Measurements from ENCODE around the gene DUSP2.
"Not testable (repeated sequence)": the region's sequence is repeated elsewhere in the genome, so short reads cannot be mapped to it uniquely, and the experiment has no call there.

Gene DUSP2

GRCh38 chr2:96146881-96147592 lies 1.8 kb upstream of the DUSP2 start:
- peak; percentile 50 for DNase-seq (ENCODE audit: low read depth)

DNA sequence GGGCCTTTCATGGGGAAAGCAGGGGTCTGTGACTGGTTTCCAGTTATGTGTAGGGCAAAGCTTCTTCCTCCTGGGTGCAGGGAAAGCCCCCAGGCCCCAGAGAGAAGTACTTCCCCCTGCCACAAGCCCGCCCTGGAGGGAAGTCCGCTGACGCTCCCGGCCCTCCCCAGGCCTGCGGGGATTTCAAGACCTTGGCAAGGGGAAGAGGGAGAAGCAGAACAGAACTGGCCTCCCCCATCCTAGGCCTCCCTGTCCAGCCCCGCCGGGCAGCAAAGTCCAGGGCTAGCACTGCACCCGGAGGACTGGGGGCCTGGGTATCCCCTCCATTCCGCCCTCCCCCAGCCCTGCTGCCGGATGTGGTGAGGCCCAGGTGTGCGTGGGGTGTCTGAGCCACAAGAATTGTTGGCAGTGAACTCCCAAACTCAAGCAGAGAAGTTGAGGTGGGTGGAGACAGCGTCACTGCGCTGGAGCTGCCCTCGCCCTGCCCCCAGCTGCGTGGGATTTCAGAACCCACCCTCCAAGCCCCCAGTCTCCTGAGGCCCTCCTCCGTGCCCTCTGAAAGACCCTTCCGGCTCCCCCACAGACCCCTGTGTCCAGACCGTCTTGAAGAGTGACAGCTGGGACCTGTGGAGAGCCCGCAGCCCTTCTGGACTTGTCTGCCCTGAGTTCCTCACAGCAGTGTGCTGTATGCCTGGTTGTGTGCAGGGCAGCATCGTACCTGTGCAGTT lies 1.1 kb upstream of the DUSP2 start:
- DNase-seq (ENCODE audit: low read depth): peak; percentile 85

GRCh38 chr2:96145848-96146152 lies 560 bp upstream of the DUSP2 start:
- no peak for DNase-seq (ENCODE audit: low read depth)

DNA sequence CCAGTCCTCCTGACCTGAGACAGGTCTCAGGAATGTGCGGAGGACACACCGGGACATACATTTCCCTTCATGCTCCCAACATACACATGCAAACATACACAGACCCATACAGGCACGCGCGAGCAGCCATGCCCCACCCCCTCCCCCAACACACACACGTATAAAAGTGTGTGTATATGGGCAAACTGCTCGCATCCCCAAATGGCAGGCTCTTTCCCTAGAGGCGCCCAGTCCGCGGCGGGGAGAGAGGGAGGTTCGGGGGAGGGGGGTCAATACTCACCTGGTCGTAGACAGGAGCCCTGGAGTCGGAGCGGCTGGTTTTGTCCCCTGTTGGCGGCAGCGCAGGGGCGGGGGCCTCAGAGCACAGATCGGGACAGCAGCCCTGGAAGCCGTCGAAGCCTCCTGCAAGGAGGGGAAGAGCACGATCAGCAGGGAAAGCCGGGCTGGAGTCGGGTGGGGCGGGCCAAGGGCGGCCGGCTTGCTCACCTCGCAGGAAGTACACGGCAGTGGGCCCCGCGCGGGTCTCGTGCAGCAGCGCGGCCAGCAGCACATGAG lies 682 bp downstream of the DUSP2 start:
- no peak for DNase-seq (ENCODE audit: low read depth)

DNA sequence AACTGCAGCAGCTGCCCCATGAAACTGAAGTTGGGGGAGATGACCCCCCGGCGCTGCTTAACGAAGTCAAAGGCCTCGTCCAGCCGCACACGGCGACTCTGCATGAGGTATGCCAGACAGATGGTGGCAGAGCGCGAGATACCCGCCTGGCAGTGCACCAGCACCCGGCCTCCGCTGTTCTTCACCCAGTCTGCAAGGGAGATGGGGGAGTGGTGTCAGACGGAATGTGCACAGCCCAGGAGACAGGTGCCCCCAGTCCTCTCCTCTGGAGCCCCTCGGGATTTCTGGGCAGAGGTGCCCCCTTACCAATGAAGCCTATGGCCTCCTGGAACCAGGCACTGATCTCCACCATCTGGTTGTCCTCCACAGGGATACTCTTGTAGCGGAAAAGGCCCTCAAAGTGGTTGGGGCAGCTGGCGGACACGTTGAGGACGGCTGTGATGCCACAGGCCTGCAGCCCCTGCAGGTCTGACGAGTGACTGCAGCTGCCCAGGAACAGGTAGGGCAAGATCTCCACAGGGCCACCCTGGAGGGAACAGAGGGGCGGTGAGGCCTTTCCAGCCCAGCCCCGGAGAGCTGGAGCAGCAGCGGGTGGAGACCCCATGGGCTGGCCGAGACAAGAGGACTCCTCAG lies 1.3 kb downstream of the DUSP2 start:
- no peak for DNase-seq (ENCODE audit: low read depth)

- no peak for DNase-seq (ENCODE audit: low read depth)
Observed at GRCh38 chr2:96143231-96143847, 1.9 kb downstream of the DUSP2 start.

- peak; percentile 57 for DNase-seq (ENCODE audit: low read depth)
Observed at GRCh38 chr2:96142217-96143113, 2.8 kb downstream of the DUSP2 start.

- not testable (repeated sequence) for DNase-seq (ENCODE audit: low read depth)
Observed at GRCh38 chr2:96141624-96141967, 3.6 kb downstream of the DUSP2 start.

DNA sequence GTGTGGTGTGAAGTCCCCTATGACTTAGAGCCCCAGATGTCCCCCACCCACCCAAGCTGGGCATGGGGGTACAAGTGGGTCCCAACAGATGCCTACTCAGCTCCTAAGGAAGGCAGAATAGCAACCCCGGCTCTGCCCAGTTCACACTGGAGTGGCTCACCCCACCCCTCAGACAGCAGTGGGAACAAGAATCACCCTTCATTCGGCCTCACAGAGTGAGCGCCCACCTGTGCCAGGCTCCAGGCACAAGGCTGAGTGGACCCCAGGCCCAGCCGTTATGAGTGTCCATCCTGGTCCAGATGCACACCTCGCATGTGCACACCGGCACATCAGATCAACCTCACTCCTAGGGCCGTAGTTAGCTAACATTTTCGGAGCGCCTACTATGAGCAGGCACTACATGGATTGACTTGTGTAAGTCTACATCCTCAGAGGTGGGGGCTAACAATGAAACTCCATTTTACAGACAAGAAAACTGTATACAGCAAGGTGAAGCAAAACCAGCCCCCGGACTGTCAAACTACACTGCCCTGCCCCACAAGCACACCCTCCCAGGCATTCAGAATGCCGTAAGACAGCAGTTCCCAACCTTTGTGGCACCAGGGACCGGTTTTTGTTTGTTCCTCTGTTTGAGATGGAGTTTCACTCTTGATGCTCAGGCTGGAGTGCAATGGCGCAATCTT lies 4.2 kb downstream of the DUSP2 start:
- no peak for DNase-seq (ENCODE audit: low read depth)

DNA sequence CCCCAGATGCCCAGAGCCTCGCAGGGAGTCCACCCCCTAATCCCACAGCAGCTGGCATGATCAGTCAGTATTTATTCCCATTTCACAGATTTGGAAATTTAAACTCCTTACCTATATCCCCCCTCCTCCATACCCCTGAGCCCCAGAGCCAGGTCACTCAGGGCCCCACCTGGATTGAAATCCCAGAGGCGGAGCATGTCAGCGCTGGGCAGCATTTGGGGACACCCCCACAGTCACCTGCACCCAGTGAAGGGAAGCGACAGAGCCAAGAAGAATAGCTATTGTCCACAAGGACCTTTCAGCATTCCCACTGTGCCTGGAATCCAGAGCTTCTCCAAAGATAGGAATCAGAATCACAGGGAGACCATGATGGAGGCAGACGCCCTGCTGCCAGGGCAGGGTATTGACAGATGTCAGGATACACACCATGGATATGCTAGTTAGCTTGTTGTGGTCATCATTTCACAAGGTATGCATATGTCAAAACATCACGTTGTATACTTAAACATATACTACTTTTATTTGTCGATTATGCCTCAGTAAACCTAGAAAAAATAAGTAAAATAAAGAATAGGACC lies 6.0 kb downstream of the DUSP2 start:
- no peak for DNase-seq (ENCODE audit: low read depth)

DNA sequence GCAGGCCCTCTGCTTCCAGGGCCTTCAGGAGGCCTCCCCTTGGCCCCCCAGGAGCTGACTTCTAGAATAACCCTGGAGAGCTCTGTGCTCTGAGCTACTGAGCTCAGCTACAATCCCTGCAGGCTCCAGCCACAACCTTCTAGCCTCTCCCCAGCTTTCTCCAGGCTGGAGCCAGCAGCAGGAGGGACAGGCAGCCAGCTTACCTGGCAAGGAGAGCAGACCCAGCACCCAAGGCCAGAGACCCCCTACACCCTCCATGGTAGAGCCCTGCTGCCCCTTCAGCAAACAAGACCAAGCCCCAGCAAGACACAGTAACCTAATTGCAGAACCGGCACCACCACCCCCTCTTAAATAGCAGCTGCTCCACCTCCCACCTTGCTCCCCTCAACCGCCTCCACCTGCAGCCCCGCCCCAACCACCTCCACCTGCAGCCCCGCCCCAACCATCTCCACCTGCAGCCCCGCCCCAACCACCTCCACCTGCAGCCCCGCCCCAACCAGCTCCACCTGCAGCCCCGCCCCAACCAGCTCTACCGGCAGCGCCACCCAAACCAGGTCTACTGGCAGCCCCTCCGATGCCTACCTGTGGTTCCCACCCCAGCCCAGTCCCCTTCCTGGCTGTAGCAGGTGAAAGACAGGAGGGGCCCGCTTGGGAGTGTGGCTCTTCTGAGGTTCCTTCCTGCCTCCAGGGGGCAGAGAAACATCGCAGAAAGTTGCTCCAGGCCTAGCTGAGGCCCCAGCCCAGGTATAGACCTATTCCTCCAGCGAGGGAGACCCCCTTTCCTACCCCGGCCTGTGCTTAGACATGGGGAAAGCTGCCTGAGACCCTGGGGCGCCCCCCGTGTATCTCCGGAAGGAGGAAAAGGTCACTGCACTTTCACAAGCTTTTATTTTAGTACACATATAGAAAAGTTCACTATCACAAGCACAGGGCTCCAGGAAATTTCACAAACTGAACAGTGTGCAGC lies 6.8 kb downstream of the DUSP2 start, which contains the start of gene ASTL:
Gene ASTL, minus strand, starts transcription at position 324 of the 967 bp plus-strand sequence. Its CDS starts 66 bp downstream, at position 258.
- DNase-seq (ENCODE audit: low read depth): no peak

- no peak for DNase-seq (ENCODE audit: low read depth)
Observed at GRCh38 chr2:96137321-96138178, 7.7 kb downstream of the DUSP2 start.

GRCh38 chr2:96136129-96136720 lies 9.0 kb downstream of the DUSP2 start:
- DNase-seq (ENCODE audit: low read depth): no peak

DNA sequence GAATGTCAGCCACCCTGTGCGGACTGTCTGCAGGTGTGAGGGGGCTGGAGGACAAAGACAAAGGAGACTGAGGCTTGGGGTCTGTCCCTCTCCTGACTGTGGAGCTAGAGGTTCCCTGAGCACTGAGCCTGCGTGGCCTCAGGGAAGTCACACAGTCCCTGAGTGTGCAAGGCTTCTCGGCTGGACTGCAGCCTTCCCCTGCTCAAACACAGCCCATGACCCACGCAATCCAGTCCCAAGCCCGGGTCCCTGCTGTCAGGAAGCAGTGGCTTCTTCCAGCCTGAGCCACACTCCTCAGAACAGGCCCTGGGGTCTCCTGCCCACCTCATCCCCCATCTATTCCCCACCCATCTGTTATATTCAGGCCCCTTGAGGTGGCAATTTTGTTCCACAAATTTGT lies 9.6 kb downstream of the DUSP2 start:
- no peak for DNase-seq (ENCODE audit: low read depth)

DNA sequence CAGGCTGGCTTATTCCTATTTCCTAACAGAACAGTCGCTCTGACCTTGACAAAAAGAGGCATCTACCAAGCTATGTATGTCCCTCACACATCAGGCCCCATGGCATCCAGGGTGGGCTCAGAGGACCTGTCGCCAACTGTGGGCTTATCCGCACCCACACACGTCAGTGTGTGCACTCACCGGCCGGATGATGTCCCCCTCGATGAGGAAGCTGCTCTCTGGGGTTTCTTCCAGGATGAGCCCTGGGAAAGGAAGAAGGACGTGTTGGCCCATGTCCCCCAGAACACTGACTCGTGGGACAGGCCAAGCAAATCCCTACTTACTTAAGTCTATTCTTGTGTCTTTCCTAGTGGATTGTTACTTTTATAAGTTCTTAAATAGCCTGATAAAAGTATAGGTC lies 10.1 kb downstream of the DUSP2 start:
- no peak for DNase-seq (ENCODE audit: low read depth)

DNA sequence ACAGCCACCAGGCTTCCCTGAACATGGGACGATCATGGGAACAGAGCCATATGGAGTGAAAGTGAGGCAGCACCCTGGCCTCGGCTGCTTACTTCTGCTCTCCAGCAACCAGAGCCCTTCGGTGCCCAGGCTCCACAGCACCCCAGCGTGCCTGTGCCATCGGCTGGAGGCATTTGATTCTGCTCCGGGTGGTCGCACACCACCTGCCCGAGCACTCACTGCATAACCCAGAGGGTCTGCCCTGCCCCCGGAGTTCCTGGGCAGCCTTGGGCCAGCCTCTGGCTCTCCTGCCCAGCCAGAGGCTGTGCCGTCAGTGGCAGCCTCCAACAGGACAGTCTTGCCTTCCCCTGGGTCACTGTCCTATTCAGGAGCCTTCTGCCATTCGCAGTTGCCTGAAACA lies 10.8 kb downstream of the DUSP2 start:
- no peak for DNase-seq (ENCODE audit: low read depth)

DNA sequence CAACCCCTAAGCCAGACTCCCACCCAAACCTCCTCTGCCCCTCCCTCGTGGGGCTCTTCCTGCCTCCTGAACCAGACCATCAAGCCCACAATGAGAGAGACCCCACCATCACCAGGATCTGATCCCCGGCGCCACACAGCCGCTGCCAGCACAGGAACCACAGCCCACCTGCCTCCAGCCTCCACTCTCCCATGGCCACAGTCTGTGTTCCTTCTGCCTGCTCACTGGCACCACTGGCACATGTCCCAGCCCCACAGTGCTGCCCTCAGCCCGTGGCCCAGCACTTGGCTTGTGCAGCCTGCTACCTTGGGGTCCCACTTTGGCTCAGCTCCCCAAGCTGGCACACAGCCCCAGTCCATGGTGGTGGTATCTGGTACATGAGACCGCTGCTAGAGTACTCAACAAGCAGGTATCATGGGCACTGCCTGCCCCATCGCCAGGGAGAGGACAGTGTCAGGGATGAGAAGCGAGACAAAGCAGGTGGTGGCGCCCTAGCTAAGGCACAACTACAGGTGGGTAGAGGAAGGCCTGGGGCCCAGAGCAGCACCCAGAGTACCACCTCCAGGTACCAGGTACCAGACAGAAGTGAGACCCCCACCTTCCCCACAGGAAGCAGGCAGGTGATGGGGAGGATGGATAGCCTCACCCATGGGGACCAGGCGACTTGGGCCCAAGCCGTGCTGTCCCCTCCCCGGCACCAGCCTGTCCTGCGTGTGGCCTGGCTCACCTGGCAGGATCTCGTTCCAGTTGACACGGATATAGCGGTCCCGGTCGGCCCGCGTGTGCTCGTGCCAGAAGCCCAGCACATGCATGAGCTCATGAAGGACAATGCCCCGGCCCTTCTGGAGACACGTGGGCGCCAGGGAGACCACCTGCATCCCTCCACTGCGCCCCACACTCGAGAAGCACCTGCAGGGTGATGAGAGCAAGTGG lies 13.2 kb downstream of the DUSP2 start:
- no peak for DNase-seq (ENCODE audit: low read depth)
